ENCODE data around the gene LHFPL5. TPM values are rescaled to one million over a fixed set of nuclear protein-coding genes. Genes with fewer than 3 reads are reported as not detected.

Gene LHFPL5
- total RNA-seq: not detected

DNA sequence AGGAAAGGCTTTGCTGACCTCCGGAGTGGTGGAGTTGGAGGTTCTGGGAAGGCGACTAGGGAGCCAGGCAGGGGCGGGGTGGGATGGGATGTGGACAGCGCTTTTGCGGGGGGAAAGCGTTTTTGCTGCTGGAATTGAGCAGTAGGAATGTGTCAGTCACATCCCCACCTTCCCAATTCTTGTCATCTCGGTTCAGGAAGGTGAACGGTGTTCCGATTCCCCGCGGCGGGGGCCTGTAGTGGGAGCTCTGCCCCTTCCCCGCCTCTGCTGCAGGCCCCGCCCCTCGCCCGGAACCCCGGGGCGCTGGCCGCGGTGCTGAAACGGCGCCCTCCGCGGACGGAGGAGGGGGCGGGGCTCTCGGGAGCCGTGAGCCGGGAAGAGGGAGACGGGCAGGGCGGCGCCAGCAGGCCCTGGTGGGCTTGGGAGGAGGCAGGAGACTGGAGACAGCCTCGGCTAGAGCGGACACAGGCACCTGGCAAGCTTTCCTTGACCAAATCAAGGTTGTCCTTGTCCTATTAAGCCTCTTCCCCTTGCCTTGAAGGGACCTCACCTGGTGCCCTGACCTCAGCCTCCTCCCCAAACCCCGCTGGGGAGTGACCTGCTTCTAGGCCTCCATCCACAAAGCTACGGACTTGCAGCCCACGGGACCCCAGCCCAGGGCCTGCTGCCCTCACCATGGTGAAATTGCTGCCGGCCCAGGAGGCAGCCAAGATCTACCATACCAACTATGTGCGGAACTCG lies at the start of gene LHFPL5:
Gene LHFPL5, plus strand, starts transcription at position 357 of the 741 bp plus-strand sequence. Its CDS starts 319 bp downstream, at position 676.
- CTCF ChIA-PET: no interaction called here
- H3K36me3 Mint-ChIP-seq (ENCODE audit: low read depth): no peaks in the 10 kb centered on the region
- H3K27me3 Mint-ChIP-seq (ENCODE audit: low read depth): peaks cover 12% of the 10 kb centered on the region
- intact Hi-C loops (cut with micrococcal nuclease): no loop called here
- no peaks in the 10 kb centered on the region for H3K9me3 Mint-ChIP-seq
- DNase-seq: peak; percentile 48
- peaks cover 5% of the 10 kb centered on the region for H3K4me1 Mint-ChIP-seq (ENCODE audit: low read depth)
- no peak within 1 kb of the TSS for H3K27ac Mint-ChIP-seq
- no peak within 1 kb of the TSS for H3K4me3 Mint-ChIP-seq

DNA sequence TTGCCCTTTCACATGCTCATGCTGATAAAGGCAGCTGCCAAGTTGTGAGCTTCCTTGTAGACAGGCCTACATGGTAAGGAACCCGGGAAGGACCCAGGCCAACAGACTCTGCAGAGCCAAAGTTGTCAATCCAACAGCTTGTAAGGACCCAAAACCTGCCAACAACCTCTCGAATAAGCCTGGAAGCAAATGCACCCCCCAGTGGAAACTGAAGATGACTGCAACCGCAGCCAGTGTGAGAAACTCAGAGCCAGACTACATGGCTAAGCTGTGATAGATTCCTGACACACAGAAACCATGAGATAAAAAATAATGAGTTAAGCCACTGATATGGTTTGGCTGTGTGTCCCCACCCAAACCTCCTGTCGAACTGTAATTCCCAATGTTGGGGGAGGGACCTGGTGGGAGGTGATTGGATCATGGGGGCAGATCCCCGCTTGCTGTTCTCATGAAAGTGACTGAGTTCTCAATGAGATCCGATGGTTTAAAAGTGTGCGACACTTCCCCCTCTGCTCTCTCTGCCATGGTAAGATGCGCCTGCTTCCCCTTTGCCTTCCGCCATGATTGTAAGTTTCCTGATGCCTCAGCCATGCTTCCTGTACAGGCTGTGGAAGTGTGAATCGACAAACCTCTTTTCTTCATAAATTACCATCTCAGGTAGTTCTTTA lies 47.6 kb upstream of the LHFPL5 start:
- CTCF ChIA-PET: interaction anchor here (1.0 kb wide), 2 partner anchors 205 to 235 kb away, joined by 3 read pairs; no protein-coding TSS in a partner anchor
- DNase-seq: peak; percentile 31

DNA sequence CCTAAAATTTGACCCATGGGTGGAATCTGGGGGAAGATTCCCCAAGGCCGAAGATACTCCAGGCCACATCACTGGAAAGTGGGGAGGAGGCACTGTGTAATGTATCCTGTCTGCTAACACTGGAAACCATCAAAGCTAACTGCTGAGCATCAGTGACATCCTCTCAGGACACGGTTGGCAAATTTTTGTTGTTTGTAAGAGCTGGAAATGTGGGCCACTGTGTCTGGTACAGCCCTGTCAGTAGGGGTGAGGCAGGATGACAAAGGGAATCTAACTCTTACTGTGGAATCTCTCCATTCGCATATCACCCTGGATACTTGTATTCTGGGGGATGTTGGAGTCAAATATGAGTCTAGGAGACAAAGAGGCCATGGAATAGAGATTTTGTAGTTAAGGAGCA lies 45.7 kb upstream of the LHFPL5 start:
- Mint-ChIP-seq H3K4me1 (ENCODE audit: low read depth) (peaks cover 2% of the 10 kb centered on the region), H3K9me3 (no peaks in the 10 kb centered on the region), H3K4me3 (no peak overlapping the region), H3K27me3 (ENCODE audit: low read depth) (peaks cover 44% of the 10 kb centered on the region), H3K27ac (no peak overlapping the region), H3K36me3 (ENCODE audit: low read depth) (no peaks in the 10 kb centered on the region)
- intact Hi-C loops (cut with micrococcal nuclease): loop anchor here (5.0 kb wide), 1 partner anchor 198 kb away; no protein-coding TSS in a partner anchor
- CTCF ChIA-PET: interaction anchor here (1.2 to 1.5 kb wide), 2 partner anchors 22 to 207 kb away, joined by 3 to 4 read pairs; partner anchors contain the start of gene ARMC12
- DNase-seq: no peak

More for the DNA sequence above, 47.6 kb upstream of the LHFPL5 start:
- peaks cover 2% of the 10 kb centered on the region for H3K4me1 Mint-ChIP-seq (ENCODE audit: low read depth)
- no peaks in the 10 kb centered on the region for H3K36me3 Mint-ChIP-seq (ENCODE audit: low read depth)
- no peaks in the 10 kb centered on the region for H3K9me3 Mint-ChIP-seq
- intact Hi-C loops (cut with micrococcal nuclease): loop anchor here (5.0 kb wide), 1 partner anchor 200 kb away; no protein-coding TSS in a partner anchor
- H3K4me3 Mint-ChIP-seq: no peak overlapping the region
- peaks cover 25% of the 10 kb centered on the region for H3K27me3 Mint-ChIP-seq (ENCODE audit: low read depth)
- H3K27ac Mint-ChIP-seq: no peak overlapping the region

DNA sequence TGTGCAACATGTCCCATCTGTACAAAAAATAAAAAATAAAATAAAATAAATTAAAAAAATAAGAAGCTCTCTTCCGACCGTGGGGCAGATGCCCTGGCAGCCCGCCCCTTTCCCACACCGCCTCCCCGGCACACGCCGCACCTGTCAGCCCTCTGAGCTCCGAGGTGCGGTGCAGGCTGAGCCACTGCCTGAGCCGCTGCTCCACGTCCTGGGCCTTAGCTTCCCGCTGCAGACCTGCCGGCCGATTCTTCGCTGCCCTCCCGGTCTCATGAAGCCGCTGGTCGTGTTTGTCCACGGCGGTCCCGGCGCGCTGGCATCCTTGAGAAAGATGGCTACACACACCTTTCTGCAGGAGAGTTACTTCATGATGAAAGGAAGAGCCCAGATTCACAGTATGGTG lies 39.4 kb upstream of the LHFPL5 start:
- DNase-seq: no peak
- H3K27me3 Mint-ChIP-seq (ENCODE audit: low read depth): peaks cover 33% of the 10 kb centered on the region
- no peak overlapping the region for H3K27ac Mint-ChIP-seq
- H3K36me3 Mint-ChIP-seq (ENCODE audit: low read depth): no peaks in the 10 kb centered on the region
- H3K4me1 Mint-ChIP-seq (ENCODE audit: low read depth): no peaks in the 10 kb centered on the region
- CTCF ChIA-PET: no interaction called here
- no peak overlapping the region for H3K4me3 Mint-ChIP-seq
- no peaks in the 10 kb centered on the region for H3K9me3 Mint-ChIP-seq
- intact Hi-C loops (cut with micrococcal nuclease): no loop called here

DNA sequence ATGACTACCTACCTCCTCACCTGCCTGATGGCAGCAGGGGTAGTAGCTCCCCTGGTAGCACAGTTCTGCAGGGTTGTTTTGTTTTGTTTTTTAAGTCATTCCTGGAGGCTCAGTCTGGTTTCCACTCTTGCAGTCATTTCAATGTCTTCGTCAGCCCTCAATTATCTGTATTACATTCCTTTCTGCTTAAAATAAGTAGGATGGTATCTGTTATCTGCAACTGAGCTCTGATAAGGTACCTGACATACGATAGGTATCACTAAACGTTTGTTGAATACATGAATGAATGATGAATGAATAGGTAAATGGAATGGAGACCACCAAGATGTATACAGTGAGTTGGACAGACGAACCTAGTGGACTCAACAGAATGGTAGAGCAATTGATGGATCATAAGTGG lies 35.9 kb upstream of the LHFPL5 start:
- H3K27ac Mint-ChIP-seq: no peak overlapping the region
- no peak overlapping the region for H3K4me3 Mint-ChIP-seq
- H3K27me3 Mint-ChIP-seq (ENCODE audit: low read depth): peaks cover 7% of the 10 kb centered on the region
- H3K4me1 Mint-ChIP-seq (ENCODE audit: low read depth): no peaks in the 10 kb centered on the region
- CTCF ChIA-PET: no interaction called here
- intact Hi-C loops (cut with micrococcal nuclease): no loop called here
- no peaks in the 10 kb centered on the region for H3K9me3 Mint-ChIP-seq
- H3K36me3 Mint-ChIP-seq (ENCODE audit: low read depth): no peaks in the 10 kb centered on the region
- DNase-seq: no peak

DNA sequence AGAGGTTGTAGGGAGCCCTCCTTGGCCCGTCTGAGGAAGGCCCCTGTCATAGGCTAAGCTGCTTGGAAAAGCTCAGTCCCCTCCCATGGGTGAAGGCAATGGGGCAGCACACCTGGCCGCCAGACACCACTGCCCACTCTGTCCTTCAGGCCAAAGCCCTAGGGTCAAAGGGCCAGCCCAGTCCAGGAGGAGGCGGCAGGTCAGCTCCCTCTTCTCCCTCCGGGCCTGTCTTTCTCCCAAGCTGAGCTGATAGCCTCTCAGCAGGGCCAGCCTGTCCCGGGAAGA lies 33.9 kb upstream of the LHFPL5 start:
- Mint-ChIP-seq H3K4me3 (no peak overlapping the region), H3K4me1 (ENCODE audit: low read depth) (peaks cover 3% of the 10 kb centered on the region)

DNA sequence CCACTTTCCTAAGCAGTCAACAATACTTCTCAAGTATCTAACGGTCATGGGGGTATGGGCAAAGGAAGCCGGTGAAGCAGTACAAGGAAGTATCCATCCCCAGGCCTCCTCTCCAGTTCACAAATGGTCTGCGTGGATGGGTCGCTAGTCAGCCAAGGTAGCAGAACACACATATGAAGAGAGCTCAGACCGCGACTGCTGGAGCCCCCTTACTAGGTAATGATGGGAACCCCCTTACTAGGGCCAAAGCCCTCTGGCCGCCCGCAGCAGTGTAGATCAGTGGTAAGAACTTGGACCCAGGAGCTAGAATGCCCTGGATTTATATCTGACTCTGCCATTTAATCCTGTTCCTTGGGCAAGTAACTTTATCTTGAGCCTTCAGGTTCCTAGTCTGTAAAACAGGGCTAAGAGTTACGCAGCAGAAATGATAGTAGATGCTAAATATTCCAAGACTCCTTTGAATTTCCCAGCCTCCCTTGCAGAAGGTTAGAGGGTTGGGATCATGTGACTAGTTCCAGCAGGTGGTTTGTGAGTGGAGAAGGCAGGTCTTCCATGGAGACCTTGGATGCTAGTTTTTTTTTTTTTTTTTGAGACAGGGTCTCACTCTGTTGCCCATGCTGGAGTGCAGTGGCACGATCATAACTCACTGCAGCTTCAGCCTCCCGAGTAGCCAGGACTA lies 30.9 kb upstream of the LHFPL5 start:
- no peak overlapping the region for H3K4me3 Mint-ChIP-seq
- H3K9me3 Mint-ChIP-seq: no peaks in the 10 kb centered on the region
- CTCF ChIA-PET: no interaction called here
- H3K4me1 Mint-ChIP-seq (ENCODE audit: low read depth): peaks cover 5% of the 10 kb centered on the region
- H3K27ac Mint-ChIP-seq: no peak overlapping the region
- peaks cover 16% of the 10 kb centered on the region for H3K27me3 Mint-ChIP-seq (ENCODE audit: low read depth)
- intact Hi-C loops (cut with micrococcal nuclease): no loop called here
- peaks cover 1% of the 10 kb centered on the region for H3K36me3 Mint-ChIP-seq (ENCODE audit: low read depth)
- no peak for DNase-seq

More for the DNA sequence above, 33.9 kb upstream of the LHFPL5 start:
- Mint-ChIP-seq H3K36me3 (ENCODE audit: low read depth) (peaks cover 1% of the 10 kb centered on the region), H3K27ac (no peak overlapping the region), H3K27me3 (ENCODE audit: low read depth) (peaks cover 6% of the 10 kb centered on the region), H3K9me3 (no peaks in the 10 kb centered on the region)
- no peak for DNase-seq
- intact Hi-C loops (cut with micrococcal nuclease): no loop called here
- CTCF ChIA-PET: no interaction called here

DNA sequence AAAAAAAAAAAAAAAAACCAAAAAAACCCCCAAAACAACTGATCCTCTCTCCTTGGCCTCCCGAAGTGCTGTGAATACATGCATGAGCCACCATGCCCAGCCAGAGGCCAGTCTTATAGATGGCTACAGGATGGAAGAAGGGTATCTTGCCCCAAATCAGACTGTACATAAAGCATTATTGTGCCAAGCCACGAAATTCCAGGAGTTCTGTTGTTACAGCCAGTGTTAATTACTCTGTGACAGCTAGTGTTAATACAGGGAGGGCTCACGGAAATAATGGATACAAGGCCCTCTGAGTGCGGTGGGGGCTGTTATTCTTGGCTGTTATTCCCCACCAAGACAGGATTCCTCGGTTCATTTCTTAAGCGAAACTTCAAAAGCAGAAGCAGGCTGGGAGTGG lies 30.1 kb upstream of the LHFPL5 start:
- no peaks in the 10 kb centered on the region for H3K9me3 Mint-ChIP-seq
- no peak overlapping the region for H3K4me3 Mint-ChIP-seq
- H3K4me1 Mint-ChIP-seq (ENCODE audit: low read depth): peaks cover 5% of the 10 kb centered on the region
- intact Hi-C loops (cut with micrococcal nuclease): no loop called here
- no peak overlapping the region for H3K27ac Mint-ChIP-seq
- DNase-seq: no peak
- peaks cover 16% of the 10 kb centered on the region for H3K27me3 Mint-ChIP-seq (ENCODE audit: low read depth)
- CTCF ChIA-PET: no interaction called here
- peaks cover 1% of the 10 kb centered on the region for H3K36me3 Mint-ChIP-seq (ENCODE audit: low read depth)

DNA sequence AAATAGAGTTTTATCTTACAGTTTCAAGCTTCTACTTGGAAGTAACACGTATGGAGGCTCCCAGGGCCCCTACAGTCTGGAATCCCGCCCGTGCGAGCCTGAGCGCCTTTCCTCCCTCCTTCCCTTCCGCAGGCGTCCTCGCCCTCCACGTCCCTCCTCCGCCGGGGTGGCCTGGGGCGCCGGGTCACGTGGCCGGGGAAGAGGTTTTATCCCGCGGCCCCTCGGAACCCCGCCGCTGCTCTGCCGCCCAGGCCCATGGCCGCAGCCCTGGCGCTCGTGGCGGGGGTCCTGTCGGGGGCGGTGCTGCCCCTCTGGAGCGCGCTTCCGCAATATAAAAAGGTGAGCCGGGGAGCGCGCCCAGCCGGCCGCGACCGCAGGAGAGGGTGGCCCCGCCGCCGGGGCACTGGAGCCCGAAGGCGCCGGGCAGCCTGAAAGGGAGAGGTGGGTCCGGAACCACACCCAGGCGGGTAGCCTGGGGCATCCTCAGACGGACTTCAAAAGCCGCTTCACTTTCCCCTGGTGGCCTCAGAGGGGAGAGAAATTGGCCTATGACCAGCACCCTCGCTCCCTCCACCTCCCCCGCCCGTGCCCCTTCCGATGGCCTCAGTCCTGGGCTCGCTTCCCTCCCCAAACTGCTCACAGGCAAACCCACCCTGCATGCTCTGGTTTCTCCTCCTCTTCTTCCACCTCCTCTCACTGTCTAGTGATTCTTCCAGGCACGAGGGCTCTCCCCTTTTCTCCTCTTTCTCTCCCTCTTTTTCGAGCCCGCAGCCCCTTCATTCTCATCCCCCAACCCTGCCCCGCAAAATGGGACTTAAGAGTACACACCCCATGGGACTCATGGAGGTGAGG lies 28.6 kb upstream of the LHFPL5 start, which contains the start of gene CLPSL2:
Gene CLPSL2, plus strand, starts transcription at position 235 of the 852 bp plus-strand sequence. Its CDS starts 21 bp downstream, at position 256.
- Mint-ChIP-seq H3K4me1 (ENCODE audit: low read depth) (peaks cover 5% of the 10 kb centered on the region), H3K36me3 (ENCODE audit: low read depth) (peaks cover 1% of the 10 kb centered on the region), H3K27ac (no peak within 1 kb of the TSS), H3K4me3 (peak within 1 kb of the TSS; percentile 55), H3K27me3 (ENCODE audit: low read depth) (peaks cover 18% of the 10 kb centered on the region), H3K9me3 (no peaks in the 10 kb centered on the region)
- intact Hi-C loops (cut with micrococcal nuclease): no loop called here
- CTCF ChIA-PET: interaction anchor here (0.6 kb wide), 1 partner anchor 33 kb away, joined by 4 read pairs; no protein-coding TSS in a partner anchor
- DNase-seq: no peak

DNA sequence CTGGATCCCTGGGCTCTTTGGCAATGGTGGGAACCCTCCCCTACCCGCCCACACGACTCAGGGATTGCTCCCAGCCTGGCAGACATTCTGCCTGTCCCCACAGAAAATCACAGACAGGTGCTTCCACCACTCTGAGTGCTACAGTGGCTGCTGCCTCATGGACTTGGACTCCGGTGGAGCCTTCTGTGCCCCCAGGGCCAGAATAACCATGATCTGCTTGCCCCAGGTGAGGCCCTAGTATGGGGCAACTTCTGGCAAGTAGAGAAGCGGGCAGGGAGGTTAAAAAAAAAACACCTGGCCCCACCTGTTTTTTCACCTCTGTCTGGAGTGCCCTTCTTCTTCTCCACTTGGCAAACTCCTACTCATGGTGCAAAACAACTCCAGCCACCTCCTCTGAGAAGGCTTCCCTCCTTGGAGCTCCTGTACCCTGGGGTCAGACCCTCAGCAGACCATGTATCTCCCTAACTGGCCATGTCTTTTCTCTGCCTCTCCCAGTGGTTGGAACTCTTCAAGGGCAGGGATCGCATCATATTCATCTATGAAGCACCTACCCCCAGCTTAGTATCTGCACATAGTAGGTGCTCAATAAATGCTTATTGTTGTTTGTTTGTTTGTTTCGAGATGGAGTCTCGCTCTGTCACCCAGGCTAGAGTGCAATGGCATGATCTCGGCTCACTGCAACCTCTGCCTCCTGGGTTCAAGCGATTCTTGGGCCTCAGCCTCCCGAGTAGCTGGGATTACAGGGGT lies 27.6 kb upstream of the LHFPL5 start:
- Mint-ChIP-seq H3K9me3 (no peaks in the 10 kb centered on the region), H3K4me3 (no peak overlapping the region), H3K36me3 (ENCODE audit: low read depth) (peaks cover 1% of the 10 kb centered on the region), H3K4me1 (ENCODE audit: low read depth) (peaks cover 5% of the 10 kb centered on the region), H3K27me3 (ENCODE audit: low read depth) (peaks cover 18% of the 10 kb centered on the region), H3K27ac (no peak overlapping the region)
- DNase-seq: no peak
- intact Hi-C loops (cut with micrococcal nuclease): no loop called here
- CTCF ChIA-PET: no interaction called here

DNA sequence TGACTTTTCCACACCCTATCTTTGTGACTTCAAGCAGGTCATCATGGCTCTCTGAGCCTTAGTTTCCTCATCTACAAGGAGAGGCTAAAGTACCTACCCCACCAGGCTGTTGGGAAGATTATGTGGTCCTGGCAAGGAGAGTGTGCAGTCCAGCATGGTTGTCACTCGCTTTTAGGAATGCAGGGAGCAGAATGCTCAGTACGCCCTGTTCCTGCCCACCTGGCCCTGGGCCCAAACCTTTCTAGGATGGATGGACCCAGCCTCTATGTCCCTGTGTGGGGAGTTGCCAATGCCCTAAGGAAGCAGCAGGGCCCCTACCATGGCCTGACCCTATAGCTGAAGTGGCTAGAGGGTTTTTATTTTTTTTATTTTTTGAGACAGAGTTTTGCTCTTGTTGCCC lies 26.7 kb upstream of the LHFPL5 start:
- no peak overlapping the region for H3K4me3 Mint-ChIP-seq
- DNase-seq: no peak
- CTCF ChIA-PET: no interaction called here
- H3K9me3 Mint-ChIP-seq: no peaks in the 10 kb centered on the region
- peaks cover 18% of the 10 kb centered on the region for H3K27me3 Mint-ChIP-seq (ENCODE audit: low read depth)
- H3K27ac Mint-ChIP-seq: no peak overlapping the region
- H3K36me3 Mint-ChIP-seq (ENCODE audit: low read depth): peaks cover 1% of the 10 kb centered on the region
- intact Hi-C loops (cut with micrococcal nuclease): no loop called here
- H3K4me1 Mint-ChIP-seq (ENCODE audit: low read depth): peaks cover 5% of the 10 kb centered on the region
